Left lung (tissue), 10 donors: ENCODE results near the gene COMMD7. TPM values are rescaled to one million over a fixed set of nuclear protein-coding genes. Genes with fewer than 3 reads are reported as not detected.

Experiments used
- ATAC-seq: fragments of 200-7000 bp; cut with Tn5 transposase; one replicate; pipeline ENCODE4 v1.9.1; 2020; ENCODE audit warnings: moderate library complexity
- DNase-seq, 4 donors: peaks; one replicate each; pipeline ENCODE4 v3.0.0-alpha.2; 2013 to 2020
- H3K27ac ChIP-seq, 2 donors: fragments of 200-600 bp; sonication (generic) in 1 of 2; one replicate each; pipeline versions ENCODE4 v1.5.0 to v1.8.0; 2020 to 2021
- H3K27me3 ChIP-seq, 2 donors: fragments of 200-600 bp; sonication (generic) in 1 of 2; one replicate each; pipeline versions ENCODE4 v1.5.0 to v1.8.0; 2020 to 2021
- H3K36me3 ChIP-seq, 2 donors: fragments of 200-600 bp; sonication (generic) in 1 of 2; one replicate each; pipeline versions ENCODE4 v1.5.0 to v1.8.0; 2020 to 2021
- H3K4me1 ChIP-seq, 2 donors: fragments of 200-600 bp; one replicate each; pipeline ENCODE4 v1.8.0; 2021
- H3K4me3 ChIP-seq, 2 donors: fragments of 200-600 bp; sonication (generic) in 1 of 2; one replicate each; pipeline versions ENCODE4 v1.5.0 to v1.8.0; 2020 to 2021; ENCODE audit warnings: mild to moderate bottlenecking in 1 of 2
- H3K9me3 ChIP-seq, 2 donors: fragments of 200-600 bp; sonication (generic) in 1 of 2; one replicate each; pipeline versions ENCODE4 v1.5.0 to v1.8.0; 2020 to 2021
- CTCF ChIP-seq, 2 donors: fragments of 200-600 bp; sonication (generic) in 1 of 2; IDR thresholded peaks; one replicate each; pipeline versions ENCODE4 v1.5.0 to v1.8.0; 2021; ENCODE audit warnings: antibody characterized with exemption in 2 of 2
- intact Hi-C, 2 donors: fragments of 100-400 bp; cut with DNase I; formaldehyde crosslinking; loops; one replicate each; pipeline versions ENCODE4 v1.11.2 to v1.14.2; 2022
- polyA plus RNA-seq, 6 donors: library from polyadenylated mRNA; unstranded; fragments of 120-200 nt; gene quantifications; one replicate each; pipeline ENCODE4 v1.2.1, GENCODE V29; 2013; ENCODE audit not compliant: insufficient read length in 6 of 6
- total RNA-seq, 2 donors: library from RNA; stranded (reverse); fragmentation: NEBNext Ultra II Directional; extraction: Animal tissue kit (Norgen Biotek cat#: 25700); gene quantifications; one replicate each; pipeline ENCODE4 v1.2.1, GENCODE V29; 2021
- donor health status: DM: no; HTN: yes; CAD: no.
- donor health status: DM: no; HTN: no; CAD: no.

COMMD7 gene
- total and polyA plus RNA-seq, 8 donors = 38.5 to 58.0 (median 53.3) TPM

DNA sequence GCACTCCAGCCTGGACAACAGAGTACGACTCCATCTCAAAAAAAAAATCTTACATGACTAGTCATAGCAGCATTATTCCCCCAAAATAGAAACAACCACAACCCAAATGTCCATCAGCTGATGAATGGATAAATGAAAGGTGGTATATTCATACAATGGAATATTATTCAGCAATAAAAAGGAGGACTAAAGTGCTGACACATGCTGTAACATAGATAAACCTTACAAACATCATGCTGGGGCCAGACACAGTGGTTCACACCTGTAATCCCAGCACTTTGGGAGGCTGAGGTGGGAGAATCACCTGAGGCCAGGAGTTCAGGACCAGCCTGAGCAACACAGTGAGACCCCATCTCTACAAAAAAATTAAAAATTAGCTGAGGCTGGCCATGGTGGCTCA lies 86.4 kb downstream of the COMMD7 start:
- Histone ChIP-seq H3K27ac (no peak overlapping the region), H3K27me3 (no peaks in the 10 kb centered on the region), H3K9me3 (peaks cover 0 to 7% of the 10 kb centered on the region in 2 donors), H3K4me3 (no peak overlapping the region), H3K36me3 (no peaks in the 10 kb centered on the region), H3K4me1 (peaks cover 0 to 10% of the 10 kb centered on the region in 2 donors)
- intact Hi-C loops = no loop called here
- no peak for TF ChIP-seq CTCF (IDR thresholded peaks at IDR 0.05)
- ATAC-seq (no peak), DNase-seq (no peak)

- no peaks in the 10 kb centered on the region for H3K27me3 ChIP-seq
- no peak for TF ChIP-seq CTCF (IDR thresholded peaks at IDR 0.05)
- intact Hi-C loops = no loop called here
- no peak overlapping the region for H3K4me3 ChIP-seq
- no peak overlapping the region for H3K27ac ChIP-seq
- H3K36me3 ChIP-seq = no peaks in the 10 kb centered on the region
- peaks cover 0 to 7% of the 10 kb centered on the region in 2 donors for H3K9me3 ChIP-seq
- no peak for ATAC-seq
- peaks cover 0 to 10% of the 10 kb centered on the region in 2 donors for H3K4me1 ChIP-seq
- DNase-seq = no peak
Measured at GRCh38 chr20:32655903-32656512, 87.3 kb downstream of the COMMD7 start.

DNA sequence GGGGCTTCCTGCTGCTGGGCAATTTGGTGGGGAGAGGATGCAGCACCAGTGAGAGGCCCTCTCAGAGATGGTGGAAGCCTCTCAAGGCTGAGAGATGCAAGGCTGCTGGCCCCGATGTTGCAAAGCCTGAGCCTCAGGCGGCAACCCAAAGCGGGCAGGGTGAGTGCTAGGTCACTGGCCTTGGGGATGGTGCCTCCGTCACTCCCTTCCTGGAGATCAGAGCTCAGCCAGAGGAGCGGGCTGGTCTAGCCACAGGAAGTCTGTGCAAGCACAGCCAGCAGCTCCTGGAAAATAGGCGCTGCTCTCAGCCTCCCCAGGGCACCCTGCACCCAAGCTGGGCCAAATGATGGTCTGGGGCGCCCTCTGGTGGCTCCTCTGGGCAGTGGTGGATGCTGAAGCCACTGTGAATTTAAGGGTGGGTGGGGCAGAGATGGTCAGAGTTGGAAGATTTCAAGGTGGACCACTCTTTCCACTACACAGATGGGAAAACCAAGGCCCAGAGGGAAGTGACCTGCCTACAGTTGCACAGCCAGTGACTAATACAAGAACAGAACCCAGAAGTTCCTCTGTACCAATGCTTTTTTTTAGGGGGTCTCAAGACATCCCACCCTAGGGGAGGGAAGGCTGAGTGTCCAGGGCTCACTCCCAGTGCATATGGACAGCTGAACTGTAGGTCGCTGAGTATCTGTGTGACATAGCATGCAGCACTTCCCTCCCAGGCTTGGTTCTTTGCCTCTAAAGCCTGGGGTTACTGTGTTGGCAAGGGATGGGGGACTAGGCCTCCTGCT lies 90.3 kb downstream of the COMMD7 start:
- H3K36me3 ChIP-seq = no peaks in the 10 kb centered on the region
- intact Hi-C loops = loop anchor here in 1 of 2 donors (5.0 kb wide), 1 partner anchor 131 kb away; no protein-coding TSS in a partner anchor

More for the DNA sequence above, 90.3 kb downstream of the COMMD7 start:
- H3K27ac ChIP-seq = no peak overlapping the region
- H3K27me3 ChIP-seq = no peaks in the 10 kb centered on the region
- H3K4me1 ChIP-seq = peaks cover 0 to 23% of the 10 kb centered on the region in 2 donors
- no peaks in the 10 kb centered on the region for H3K9me3 ChIP-seq
- DNase-seq = peak; percentile 72 to 94 (median 82)
- TF ChIP-seq CTCF (IDR thresholded peaks at IDR 0.05) = peak; percentile 93 to 96
- no peak overlapping the region for H3K4me3 ChIP-seq
- ATAC-seq = peak; percentile 99

Other genes with a start within 250 kb of the COMMD7 start
- 10 to 100 TPM; 16.7 to 19.2 TPM for gene NOL4L, start 158.1 kb downstream of the COMMD7 start, total RNA-seq
- gene NOL4L, start 158.1 kb downstream of the COMMD7 start, polyA plus RNA-seq = 10 to 100 TPM; 34.2 to 49.0 (median 41.3) TPM
- not detected for gene C20orf203, start 69.5 kb downstream of the COMMD7 start, total RNA-seq
- under 1 TPM; 0.13 to 0.70 (median 0.35) TPM for gene C20orf203, start 69.5 kb downstream of the COMMD7 start, polyA plus RNA-seq
- gene DNMT3B, start 18.9 kb upstream of the COMMD7 start, total RNA-seq = 1 to 10 TPM in 1 of 2 donors, under 1 TPM in 1; 0.86 to 1.6 TPM
- gene DNMT3B, start 18.9 kb upstream of the COMMD7 start, polyA plus RNA-seq = 1 to 10 TPM; 5.8 to 8.3 (median 6.6) TPM
- 100 to 1,000 TPM in 1 of 2 donors, 10 to 100 TPM in 1; 87.4 to 107 TPM for gene MAPRE1, start 76.5 kb upstream of the COMMD7 start, total RNA-seq
- gene MAPRE1, start 76.5 kb upstream of the COMMD7 start, polyA plus RNA-seq = 10 to 100 TPM; 72.3 to 93.1 (median 79.1) TPM
- 1 to 10 TPM in 1 of 2 donors, under 1 TPM in 1; 0.35 to 1.0 TPM for gene EFCAB8, start 115.5 kb upstream of the COMMD7 start, total RNA-seq
- gene EFCAB8, start 115.5 kb upstream of the COMMD7 start, polyA plus RNA-seq = under 1 TPM in 5 of 6 donors, not detected in 1; 0.07 to 0.15 (median 0.11) TPM